ENCODE results near the gene SLC6A1. TPM values are rescaled to one million over a fixed set of nuclear protein-coding genes. Genes with fewer than 3 reads are reported as not detected.
"Not testable (repeated sequence)": the region's sequence is repeated elsewhere in the genome, so short reads cannot be mapped to it uniquely, and the experiment has no call there.

Gene SLC6A1
- total RNA-seq, 2 donors from 2014 or later = 0.05 to 0.21 TPM

- intact Hi-C loops (cut with DNase I) = loop anchor here (2.0 to 5.0 kb wide), 4 partner anchors 98 to 297 kb away; no protein-coding TSS in a partner anchor
These were observed 67.2 kb downstream of the SLC6A1 start for GRCh38 chr3:11059799-11060115.

DNA sequence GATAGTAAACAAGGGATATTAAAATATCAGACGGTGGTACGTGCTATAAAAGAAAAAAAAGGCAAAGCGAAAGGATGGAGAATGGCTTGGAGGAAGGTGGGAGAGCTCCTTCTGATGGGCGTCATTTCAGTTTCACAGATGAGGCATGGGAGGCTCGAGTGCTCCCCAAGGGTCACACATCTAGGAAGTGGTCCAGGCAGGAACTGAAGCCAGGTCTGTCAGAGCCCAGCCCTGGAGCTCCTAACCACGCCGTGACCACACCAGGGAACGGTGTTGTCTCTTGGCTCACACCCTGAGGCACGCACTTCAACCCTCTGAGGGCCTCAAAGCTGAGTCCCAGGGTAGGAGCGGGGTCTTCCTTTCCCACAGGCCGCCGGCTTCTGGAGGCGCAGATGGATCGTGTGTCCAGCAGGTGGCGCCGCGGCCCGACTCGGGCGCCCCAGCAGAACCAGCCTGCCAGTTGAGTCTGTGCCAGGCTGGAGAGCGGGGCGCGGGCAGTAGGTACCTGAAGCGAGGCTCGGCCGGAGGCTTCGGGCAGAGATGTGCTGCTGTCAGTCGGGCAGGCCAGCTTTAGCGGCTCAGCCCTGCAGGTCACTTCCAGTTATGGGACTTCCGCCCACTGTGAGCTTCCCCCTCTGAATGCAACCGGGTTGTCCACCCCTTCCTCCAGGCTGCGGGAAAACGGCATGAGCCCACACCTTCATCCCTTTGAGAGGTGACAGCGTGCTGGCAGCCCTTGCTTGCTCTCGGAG is 68.1 kb downstream of the SLC6A1 start:
- Histone ChIP-seq H3K27ac (no peak overlapping the region), H3K4me1 (no peaks in the 10 kb centered on the region), H3K9me3 (no peaks in the 10 kb centered on the region), H3K4me3 (no peak overlapping the region), H3K9ac (ENCODE audit: low read depth in 2 of 2, low read length in 2 of 2) (no peak overlapping the region), H3K27me3 (peaks cover 5% of the 10 kb centered on the region), H3K36me3 (no peaks in the 10 kb centered on the region)
- peak; percentile 41 for DNase-seq
- intact Hi-C loops (cut with DNase I) = loop anchor here (5.0 kb wide), 2 partner anchors 97 to 277 kb away; no protein-coding TSS in a partner anchor
- TF ChIP-seq CTCF (IDR thresholded peaks at IDR 0.05) = peak; percentile 86

More at GRCh38 chr3:11059799-11060115, 67.2 kb downstream of the SLC6A1 start:
- no peaks in the 10 kb centered on the region for H3K36me3 ChIP-seq
- H3K27me3 ChIP-seq = peaks cover 5% of the 10 kb centered on the region
- H3K27ac ChIP-seq = no peak overlapping the region
- no peaks in the 10 kb centered on the region for H3K4me1 ChIP-seq
- TF ChIP-seq CTCF (IDR thresholded peaks at IDR 0.05) = no peak
- no peak overlapping the region for H3K4me3 ChIP-seq
- no peak overlapping the region for H3K9ac ChIP-seq (ENCODE audit: low read depth in 2 of 2, low read length in 2 of 2)
- DNase-seq = no peak
- H3K9me3 ChIP-seq = no peaks in the 10 kb centered on the region

DNA sequence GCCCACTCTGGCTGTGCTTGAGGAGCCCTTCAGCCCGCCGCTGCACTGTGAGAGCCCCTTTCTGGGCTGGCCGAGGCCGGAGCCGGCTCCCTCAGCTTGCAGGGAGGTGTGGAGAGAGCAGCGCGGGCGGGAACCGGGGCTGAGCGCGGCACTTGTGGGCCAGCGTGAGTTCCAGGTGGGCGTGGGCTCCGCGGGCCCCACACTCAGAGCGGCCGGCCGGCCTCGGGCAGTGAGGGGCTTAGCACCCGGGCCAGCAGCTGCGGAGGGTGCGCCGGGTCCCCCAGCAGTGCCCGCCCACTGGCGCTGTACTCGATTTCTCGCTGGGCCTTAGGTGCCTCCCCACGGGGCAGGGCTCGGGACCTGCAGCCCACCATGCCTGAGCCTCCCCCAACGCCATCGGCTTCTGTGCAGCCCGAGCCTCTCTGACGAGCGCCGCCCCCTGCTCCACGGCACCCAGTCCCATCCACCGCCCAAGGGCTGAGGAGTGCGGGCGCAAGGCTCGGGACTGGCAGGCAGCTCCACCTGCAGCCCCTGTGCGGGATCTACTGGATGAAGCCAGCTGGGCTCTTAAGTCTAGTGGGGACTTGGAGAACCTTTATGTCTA is 68.8 kb downstream of the SLC6A1 start:
- H3K9me3 ChIP-seq; H3K27me3 ChIP-seq; DNase-seq; H3K27ac ChIP-seq; H3K9ac ChIP-seq (ENCODE audit: low read depth in 2 of 2, low read length in 2 of 2); H3K4me3 ChIP-seq; H3K4me1 ChIP-seq; H3K36me3 ChIP-seq: not testable (repeated sequence)
- intact Hi-C loops (cut with DNase I) = loop anchor here (5.0 kb wide), 2 partner anchors 96 to 276 kb away; no protein-coding TSS in a partner anchor

- Histone ChIP-seq H3K27me3 (peaks cover 5% of the 10 kb centered on the region), H3K9ac (ENCODE audit: low read depth in 2 of 2, low read length in 2 of 2) (no peak overlapping the region), H3K4me3 (no peak overlapping the region), H3K27ac (no peak overlapping the region), H3K9me3 (no peaks in the 10 kb centered on the region), H3K4me1 (no peaks in the 10 kb centered on the region), H3K36me3 (no peaks in the 10 kb centered on the region)
- DNase-seq = no peak
- TF ChIP-seq CTCF (IDR thresholded peaks at IDR 0.05) = no peak
- intact Hi-C loops (cut with DNase I) = loop anchor here (5.0 kb wide), 2 partner anchors 95 to 275 kb away; no protein-coding TSS in a partner anchor
These were observed 70.2 kb downstream of the SLC6A1 start for GRCh38 chr3:11062704-11063103.

GRCh38 chr3:11071096-11071755 is 78.7 kb downstream of the SLC6A1 start:
- TF ChIP-seq CTCF (IDR thresholded peaks at IDR 0.05) = no peak
- H3K4me1 ChIP-seq = no peaks in the 10 kb centered on the region
- no peak for DNase-seq
- intact Hi-C loops (cut with DNase I) = no loop called here
- no peak overlapping the region for H3K4me3 ChIP-seq
- no peaks in the 10 kb centered on the region for H3K9me3 ChIP-seq
- no peaks in the 10 kb centered on the region for H3K36me3 ChIP-seq
- no peak overlapping the region for H3K27ac ChIP-seq
- H3K27me3 ChIP-seq = no peaks in the 10 kb centered on the region
- no peak overlapping the region for H3K9ac ChIP-seq (ENCODE audit: low read depth in 2 of 2, low read length in 2 of 2)
